T-helper 17 cell (primary cell): ENCODE measurements around the gene NPAS3. TPM values are rescaled to one million over a fixed set of nuclear protein-coding genes. Genes with fewer than 3 reads are reported as not detected.

Experiments used
- ATAC-seq: fragments of 150-1000 bp; cut with Tn5 transposase; 2 replicates; pipeline ENCODE4 v1.10.0; 2021; ENCODE audit warnings: mild to moderate bottlenecking, moderate library complexity
- DNase-seq, 3 donors: peaks; one replicate each; pipeline versions ENCODE4 v3.0.0 to v3.0.0-alpha.2; 2020 to 2021
- H3K9me3 ChIP-seq: one replicate; pipeline ENCODE4 v1.7.0; 2013; ENCODE audit warnings: low read length, mild to moderate bottlenecking; ENCODE audit not compliant: control insufficient read depth, poor library complexity, severe bottlenecking
- H3K27ac Mint-ChIP-seq: one replicate; pipeline ENCODE4 v1.8.0; 2022; ENCODE audit warnings: mild to moderate bottlenecking, moderate library complexity, mixed read lengths
- H3K27me3 Mint-ChIP-seq: one replicate; pipeline ENCODE4 v1.8.0; 2022; ENCODE audit warnings: mixed read lengths
- H3K36me3 Mint-ChIP-seq: one replicate; pipeline ENCODE4 v1.8.0; 2022; ENCODE audit warnings: low read depth, mixed read lengths
- H3K4me1 Mint-ChIP-seq: one replicate; pipeline ENCODE4 v1.8.0; 2022; ENCODE audit warnings: mild to moderate bottlenecking, mixed read lengths
- H3K4me3 Mint-ChIP-seq: one replicate; pipeline ENCODE4 v1.8.0; 2022; ENCODE audit warnings: mild to moderate bottlenecking, moderate library complexity, mixed read lengths
- total RNA-seq, 4 donors: library from RNA in 2 of 4; stranded (reverse) in 2 of 4; gene quantifications; one replicate each; pipeline ENCODE4 v1.2.3 and lab custom pipeline; 2022 to 2026

Gene NPAS3
- total RNA-seq, 2 donors from 2014 or later, result not detected

DNA sequence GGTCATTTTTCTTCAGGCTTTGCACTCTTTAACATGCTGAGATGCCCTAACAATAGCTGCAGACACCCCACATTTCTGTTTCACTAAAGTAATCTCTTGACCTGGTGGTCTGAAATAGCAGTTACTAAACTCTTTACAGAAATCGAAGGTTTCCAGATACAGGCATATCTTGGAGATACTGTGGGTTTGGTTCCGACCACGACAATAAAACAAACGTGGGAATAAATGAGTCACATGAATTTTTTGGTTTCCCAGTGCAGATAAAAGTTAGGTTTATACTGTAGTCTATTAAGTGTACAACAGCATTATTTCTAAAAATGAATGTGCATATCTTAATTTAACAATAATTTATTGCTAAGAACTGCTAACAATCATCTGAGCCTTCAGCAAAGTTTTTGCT is 803.5 kb downstream of the NPAS3 start:
- Mint-ChIP-seq H3K27me3 (peaks cover 8% of the 10 kb centered on the region), H3K27ac (no peak overlapping the region), H3K4me3 (no peak overlapping the region), H3K4me1 (no peaks in the 10 kb centered on the region), H3K36me3 (no peaks in the 10 kb centered on the region)
- H3K9me3 ChIP-seq, result no peaks in the 10 kb centered on the region
- DNase-seq, result no peak
- ATAC-seq, result no peak

DNA sequence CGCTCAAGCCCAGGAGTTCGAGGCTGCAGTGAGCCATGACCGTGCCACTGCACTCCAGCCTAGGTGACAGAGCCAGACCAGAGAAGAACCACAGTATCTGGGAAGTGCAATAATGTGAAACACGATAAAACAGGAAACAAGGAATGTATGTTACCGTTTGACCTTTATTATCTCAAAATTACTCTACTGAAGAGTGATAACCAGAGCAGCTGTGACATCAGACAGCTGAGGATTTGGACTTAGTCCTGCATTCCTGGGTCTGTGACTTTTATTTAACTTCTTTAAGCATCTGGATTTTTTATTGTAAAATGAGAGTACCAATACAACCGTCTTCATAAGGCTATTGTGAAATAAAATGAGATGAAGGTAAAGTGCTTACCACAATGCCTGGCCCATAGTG is 806.5 kb downstream of the NPAS3 start:
- no peaks in the 10 kb centered on the region for H3K9me3 ChIP-seq
- H3K27ac Mint-ChIP-seq, result no peak overlapping the region

DNA sequence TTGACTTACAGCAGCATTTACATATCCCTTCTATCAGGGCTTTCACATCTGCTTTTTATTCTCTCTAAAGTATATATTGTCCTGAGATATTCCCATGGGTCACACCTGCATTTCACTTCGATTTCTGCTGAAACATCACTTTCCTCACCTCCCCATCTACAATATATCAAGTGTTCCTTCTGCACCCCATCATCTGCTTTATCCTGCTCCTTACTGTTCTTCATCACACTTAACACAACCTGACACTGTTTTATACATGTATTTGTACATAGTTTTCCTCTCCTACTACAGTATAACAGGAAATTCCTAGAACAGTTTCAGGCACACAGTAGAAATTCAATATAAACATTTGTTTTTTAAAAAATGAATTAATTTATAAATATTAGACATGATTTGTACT is 809.1 kb downstream of the NPAS3 start:
- H3K9me3 ChIP-seq, result no peaks in the 10 kb centered on the region
- H3K27me3 Mint-ChIP-seq, result peaks cover 21% of the 10 kb centered on the region
- H3K4me3 Mint-ChIP-seq, result no peak overlapping the region
- H3K27ac Mint-ChIP-seq, result no peak overlapping the region
- no peak for DNase-seq
- H3K36me3 Mint-ChIP-seq, result no peaks in the 10 kb centered on the region
- ATAC-seq, result no peak
- no peaks in the 10 kb centered on the region for H3K4me1 Mint-ChIP-seq

More for the DNA sequence above, 806.5 kb downstream of the NPAS3 start:
- Mint-ChIP-seq H3K4me3 (no peak overlapping the region), H3K4me1 (no peaks in the 10 kb centered on the region), H3K36me3 (no peaks in the 10 kb centered on the region), H3K27me3 (peaks cover 12% of the 10 kb centered on the region)
- no peak for ATAC-seq
- no peak for DNase-seq

GRCh38 chr14:33754261-33754660 is 815.6 kb downstream of the NPAS3 start:
- Mint-ChIP-seq H3K27me3 (peaks cover 63% of the 10 kb centered on the region), H3K4me1 (no peaks in the 10 kb centered on the region), H3K36me3 (no peaks in the 10 kb centered on the region), H3K4me3 (no peak overlapping the region), H3K27ac (no peak overlapping the region)
- ATAC-seq, result no peak
- no peak for DNase-seq
- H3K9me3 ChIP-seq, result no peaks in the 10 kb centered on the region

GRCh38 chr14:33755358-33755757 is 816.7 kb downstream of the NPAS3 start:
- H3K36me3 Mint-ChIP-seq, result no peaks in the 10 kb centered on the region
- no peak for ATAC-seq

DNA sequence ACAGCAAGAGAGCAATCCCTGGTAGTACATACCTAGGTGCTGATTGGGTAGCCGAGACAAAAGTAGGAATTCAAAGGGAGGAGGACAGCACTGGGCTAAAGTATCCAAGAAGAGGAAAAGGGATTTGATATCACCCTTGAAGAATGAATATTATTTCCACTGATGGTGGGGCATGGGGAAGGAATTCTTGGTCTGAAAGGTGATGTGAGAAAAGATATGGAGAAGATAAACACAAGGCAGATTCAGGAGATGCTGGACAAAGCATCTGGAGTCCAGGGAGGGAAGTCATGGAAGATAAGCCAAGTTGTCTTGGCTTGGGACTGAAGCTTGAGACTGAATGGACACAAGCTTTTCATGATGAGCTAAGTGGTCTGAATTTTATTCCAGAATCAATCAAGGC is 818.2 kb downstream of the NPAS3 start:
- H3K9me3 ChIP-seq, result no peaks in the 10 kb centered on the region
- DNase-seq (no peak), ATAC-seq (no peak)
- H3K27me3 Mint-ChIP-seq, result peaks cover 68% of the 10 kb centered on the region
- no peak overlapping the region for H3K4me3 Mint-ChIP-seq
- H3K36me3 Mint-ChIP-seq, result no peaks in the 10 kb centered on the region
- H3K4me1 Mint-ChIP-seq, result no peaks in the 10 kb centered on the region
- H3K27ac Mint-ChIP-seq, result no peak overlapping the region

More at GRCh38 chr14:33755358-33755757, 816.7 kb downstream of the NPAS3 start:
- no peak for DNase-seq
- Mint-ChIP-seq H3K27ac (no peak overlapping the region), H3K27me3 (peaks cover 60% of the 10 kb centered on the region), H3K4me1 (no peaks in the 10 kb centered on the region), H3K4me3 (no peak overlapping the region)
- H3K9me3 ChIP-seq, result no peaks in the 10 kb centered on the region

DNA sequence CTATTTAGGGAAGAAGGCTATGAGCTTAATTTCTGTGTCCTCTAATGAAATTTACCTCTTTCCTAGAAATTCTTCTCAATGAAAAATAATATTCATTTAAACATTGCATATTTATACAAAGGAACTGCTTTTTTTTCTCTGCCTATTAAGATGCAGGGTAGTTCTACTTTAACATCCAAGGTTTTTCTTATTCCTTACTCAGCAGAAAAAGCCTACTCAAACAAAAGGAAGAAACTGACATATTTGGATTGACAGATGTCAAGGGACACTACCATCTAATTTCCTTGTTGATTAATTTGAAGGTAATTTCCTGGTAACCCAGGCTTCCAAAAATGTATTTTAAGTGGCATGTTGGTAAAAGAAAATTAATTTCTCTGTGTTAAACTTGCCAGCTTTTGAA is 819.9 kb downstream of the NPAS3 start:
- DNase-seq (no peak), ATAC-seq (no peak)
- H3K9me3 ChIP-seq, result no peaks in the 10 kb centered on the region
- Mint-ChIP-seq H3K27ac (no peak overlapping the region), H3K36me3 (no peaks in the 10 kb centered on the region), H3K27me3 (peaks cover 77% of the 10 kb centered on the region), H3K4me1 (no peaks in the 10 kb centered on the region), H3K4me3 (no peak overlapping the region)

GRCh38 chr14:33762161-33762851 is 823.6 kb downstream of the NPAS3 start:
- Mint-ChIP-seq H3K4me1 (no peaks in the 10 kb centered on the region), H3K36me3 (peaks cover 2% of the 10 kb centered on the region), H3K4me3 (no peak overlapping the region), H3K27me3 (peaks cover 66% of the 10 kb centered on the region), H3K27ac (no peak overlapping the region)
- DNase-seq (no peak), ATAC-seq (no peak)
- no peaks in the 10 kb centered on the region for H3K9me3 ChIP-seq

- H3K4me3 Mint-ChIP-seq, result no peak overlapping the region
- DNase-seq (no peak), ATAC-seq (no peak)
- H3K4me1 Mint-ChIP-seq, result no peaks in the 10 kb centered on the region
- peaks cover 62% of the 10 kb centered on the region for H3K27me3 Mint-ChIP-seq
- peaks cover 2% of the 10 kb centered on the region for H3K36me3 Mint-ChIP-seq
- no peak overlapping the region for H3K27ac Mint-ChIP-seq
- no peaks in the 10 kb centered on the region for H3K9me3 ChIP-seq
Observed at GRCh38 chr14:33764876-33765650, 826.4 kb downstream of the NPAS3 start.

DNA sequence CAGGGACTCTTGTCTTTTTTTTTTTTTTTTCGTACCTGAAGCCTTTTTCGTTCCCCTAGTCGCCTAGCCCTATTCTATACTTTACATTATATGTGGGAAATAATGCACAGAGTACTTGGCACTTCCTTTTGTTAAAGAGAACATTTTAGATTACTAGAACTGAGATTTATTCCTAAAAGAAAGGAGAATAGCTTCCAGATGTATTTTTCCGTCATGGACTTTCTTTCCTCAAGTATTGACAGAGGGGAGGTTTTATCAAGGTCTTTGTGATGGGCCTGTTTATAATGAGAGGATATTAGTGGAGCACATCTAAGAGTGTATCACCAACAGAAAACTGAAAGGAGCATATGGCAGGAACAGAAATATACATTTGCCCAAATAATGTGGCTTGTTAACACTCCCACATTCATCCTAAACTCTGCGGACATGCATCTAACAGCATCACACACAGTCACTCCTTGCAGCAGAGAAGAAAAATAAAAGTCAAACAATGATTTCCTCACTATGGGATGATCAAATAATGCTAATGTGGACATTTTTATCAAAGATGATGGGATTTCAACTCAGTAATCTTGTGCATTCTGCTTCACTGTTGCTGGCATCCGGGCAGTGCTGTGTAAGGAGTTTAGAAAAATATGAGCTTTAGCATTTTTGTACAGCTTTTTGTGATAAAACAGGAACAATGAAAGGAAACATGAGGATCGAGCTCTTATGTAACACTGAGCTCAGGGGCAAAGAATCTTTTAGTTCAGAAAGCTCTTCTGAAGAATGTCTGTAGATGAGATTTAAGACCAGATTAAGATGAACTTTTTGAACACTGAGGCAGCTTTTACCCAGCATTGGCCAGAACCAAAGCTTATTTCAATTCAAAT is 829.1 kb downstream of the NPAS3 start:
- ATAC-seq (no peak), DNase-seq (no peak)
- no peaks in the 10 kb centered on the region for H3K4me1 Mint-ChIP-seq
- no peaks in the 10 kb centered on the region for H3K9me3 ChIP-seq
- H3K4me3 Mint-ChIP-seq, result no peak overlapping the region
- H3K27ac Mint-ChIP-seq, result no peak overlapping the region
- peaks cover 43% of the 10 kb centered on the region for H3K27me3 Mint-ChIP-seq
- H3K36me3 Mint-ChIP-seq, result peaks cover 2% of the 10 kb centered on the region

DNA sequence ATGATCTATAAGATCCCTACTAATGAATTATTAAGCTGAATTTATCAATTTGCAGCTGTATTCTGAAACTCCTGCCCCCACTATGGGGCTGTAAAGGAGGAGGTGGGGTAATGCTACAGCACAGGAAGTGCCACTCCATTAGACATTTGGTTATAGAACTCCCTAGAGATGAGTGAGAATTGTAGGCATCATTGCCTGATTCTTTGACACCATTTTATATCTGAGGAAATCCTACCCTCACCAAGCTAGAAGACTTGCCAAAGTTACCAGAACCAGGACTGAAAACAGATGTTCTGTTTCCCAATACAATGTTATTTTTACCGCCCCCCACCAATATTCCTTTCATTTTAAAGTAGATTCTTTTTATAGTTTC is 829.8 kb downstream of the NPAS3 start:
- DNase-seq (no peak), ATAC-seq (no peak)
- H3K4me3 Mint-ChIP-seq, result no peak overlapping the region

GRCh38 chr14:33773205-33774030 is 834.7 kb downstream of the NPAS3 start:
- Mint-ChIP-seq H3K4me3 (no peak overlapping the region), H3K27ac (no peak overlapping the region), H3K4me1 (peaks cover 2% of the 10 kb centered on the region), H3K27me3 (peaks cover 20% of the 10 kb centered on the region), H3K36me3 (no peaks in the 10 kb centered on the region)
- no peaks in the 10 kb centered on the region for H3K9me3 ChIP-seq
- DNase-seq (no peak), ATAC-seq (no peak)

More for the DNA sequence above, 829.8 kb downstream of the NPAS3 start:
- no peak overlapping the region for H3K27ac Mint-ChIP-seq
- H3K9me3 ChIP-seq, result no peaks in the 10 kb centered on the region
- no peaks in the 10 kb centered on the region for H3K4me1 Mint-ChIP-seq
- peaks cover 43% of the 10 kb centered on the region for H3K27me3 Mint-ChIP-seq
- peaks cover 2% of the 10 kb centered on the region for H3K36me3 Mint-ChIP-seq
